ENCODE data around the gene CDCA8. TPM values are rescaled to one million over a fixed set of nuclear protein-coding genes. Genes with fewer than 3 reads are reported as not detected.

The CDCA8 gene
- total RNA-seq, 1 donor from 2014 or later = 42.8 TPM

GRCh38 chr1:37714226-37714625 is 21.9 kb downstream of the CDCA8 start:
- intact Hi-C loops (cut with micrococcal nuclease) = no loop called here

GRCh38 chr1:37714689-37715088 is 22.4 kb downstream of the CDCA8 start:
- intact Hi-C loops (cut with micrococcal nuclease) = no loop called here

GRCh38 chr1:37716321-37716720 is 24.0 kb downstream of the CDCA8 start:
- intact Hi-C loops (cut with micrococcal nuclease) = no loop called here

- intact Hi-C loops (cut with micrococcal nuclease) = no loop called here
These were observed 25.3 kb downstream of the CDCA8 start for GRCh38 chr1:37717631-37718030.

- intact Hi-C loops (cut with micrococcal nuclease) = no loop called here
These were observed 26.0 kb downstream of the CDCA8 start for GRCh38 chr1:37718181-37718900.

GRCh38 chr1:37718901-37719571 is 26.7 kb downstream of the CDCA8 start:
- intact Hi-C loops (cut with micrococcal nuclease) = no loop called here

GRCh38 chr1:37719572-37720195 is 27.4 kb downstream of the CDCA8 start:
- intact Hi-C loops (cut with micrococcal nuclease) = no loop called here

GRCh38 chr1:37720231-37721130 is 28.2 kb downstream of the CDCA8 start:
- intact Hi-C loops (cut with micrococcal nuclease) = no loop called here

GRCh38 chr1:37721565-37721964 is 29.2 kb downstream of the CDCA8 start:
- intact Hi-C loops (cut with micrococcal nuclease) = no loop called here

- intact Hi-C loops (cut with micrococcal nuclease) = no loop called here
These were observed 30.1 kb downstream of the CDCA8 start for GRCh38 chr1:37722181-37723071.

GRCh38 chr1:37723072-37723389 is 30.7 kb downstream of the CDCA8 start:
- intact Hi-C loops (cut with micrococcal nuclease) = no loop called here

- intact Hi-C loops (cut with micrococcal nuclease) = no loop called here
These were observed 31.2 kb downstream of the CDCA8 start for GRCh38 chr1:37723390-37724078.

- intact Hi-C loops (cut with micrococcal nuclease) = no loop called here
These were observed 32.3 kb downstream of the CDCA8 start for GRCh38 chr1:37724575-37724974.

GRCh38 chr1:37725851-37726613 is 33.7 kb downstream of the CDCA8 start:
- intact Hi-C loops (cut with micrococcal nuclease) = no loop called here

GRCh38 chr1:37726751-37727585 is 34.7 kb downstream of the CDCA8 start:
- intact Hi-C loops (cut with micrococcal nuclease) = no loop called here

GRCh38 chr1:37728416-37728815 is 36.1 kb downstream of the CDCA8 start:
- intact Hi-C loops (cut with micrococcal nuclease) = no loop called here

GRCh38 chr1:37730376-37730775 is 38.1 kb downstream of the CDCA8 start:
- intact Hi-C loops (cut with micrococcal nuclease) = no loop called here

GRCh38 chr1:37731312-37732019 is 39.1 kb downstream of the CDCA8 start:
- intact Hi-C loops (cut with micrococcal nuclease) = no loop called here

Data from T-helper 1 cell treated with Interleukin-12 subunit alpha and Interleukin-12 subunit beta and Interleukin-4 antibody, amounts not matched to agents 30 ng/mL and 1 ng/mL, for 36 hours (primary cell).